ENCODE measurements around the gene TMEM178B. TPM values are rescaled to one million over a fixed set of nuclear protein-coding genes. Genes with fewer than 3 reads are reported as not detected.

The TMEM178B gene
- total and polyA plus RNA-seq, 10 of the 15 experiments (the other 5 are each of a cell fraction or from before 2014, with no cell fraction given) = 0.01 to 1.1 (median 0.04) TPM; not detected in 2

DNA sequence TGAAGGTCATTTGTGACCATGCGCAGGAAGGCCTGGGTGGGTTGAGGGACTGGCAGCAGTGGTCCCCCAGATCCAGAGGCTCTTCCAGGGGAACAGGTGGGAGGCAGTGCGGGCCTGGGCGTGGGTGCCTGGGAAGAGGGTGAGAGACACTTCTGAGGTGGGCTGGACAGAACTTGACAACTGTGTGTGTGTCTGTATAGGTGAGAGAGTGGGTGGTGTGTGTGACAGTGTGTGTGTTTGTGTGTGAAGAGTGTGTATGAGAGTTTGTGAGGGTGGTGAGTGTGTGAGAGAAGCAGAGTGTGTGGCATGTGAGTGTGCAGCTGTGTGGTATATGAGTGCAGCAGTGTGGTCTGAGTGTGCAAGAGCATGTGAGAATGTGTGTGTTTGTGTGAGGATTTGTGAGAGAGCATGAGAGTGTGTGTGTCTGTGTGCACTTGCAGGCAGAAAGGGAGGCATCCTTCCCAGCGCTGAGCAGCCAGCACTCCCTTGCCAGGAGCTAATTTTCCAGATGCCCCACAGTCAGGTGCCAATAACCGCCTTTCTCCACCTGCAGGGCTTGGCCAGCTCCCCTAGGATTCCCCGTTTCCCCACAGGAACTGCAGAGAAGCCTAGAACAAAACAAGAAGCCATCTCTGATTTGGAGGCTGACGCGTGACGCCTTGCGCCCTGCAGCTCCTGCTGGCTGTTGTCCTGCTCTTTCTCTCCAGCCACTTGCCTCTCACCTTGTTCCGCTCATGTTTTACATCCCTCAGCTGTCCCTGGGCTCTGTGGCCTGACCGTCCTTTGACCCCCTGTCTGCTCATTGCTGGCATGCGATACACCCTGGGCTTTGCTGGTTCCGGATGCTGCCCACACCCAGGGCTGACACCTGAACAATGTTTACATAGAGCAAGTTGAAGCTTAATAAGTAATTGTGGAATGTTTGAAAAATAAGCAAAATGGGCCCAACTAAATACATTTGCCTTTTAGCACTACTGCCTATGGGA lies 88.0 kb downstream of the TMEM178B start:
- intact Hi-C loops (cut with micrococcal nuclease; ENCODE audit: unreplicated experiment) = no loop called here
- ATAC-seq = no peak
- Histone ChIP-seq H3K79me2 (ENCODE audit: control insufficient read depth, insufficient read depth, low read length) (no peaks in the 10 kb centered on the region), H3K27ac (ENCODE audit: control insufficient read depth, insufficient read depth) (no peak overlapping the region), H3K4me3 (no peak overlapping the region), H3K4me1 (ENCODE audit: control insufficient read depth, insufficient read depth, low read length) (no peaks in the 10 kb centered on the region), H4K20me1 (ENCODE audit: control insufficient read depth, insufficient read depth) (no peaks in the 10 kb centered on the region), H2AFZ (ENCODE audit: control insufficient read depth, low read depth, low read length) (no peak overlapping the region), H3K9ac (ENCODE audit: control insufficient read depth, insufficient read depth, low read length) (no peak overlapping the region), H3K9me3 (replicated peaks; ENCODE audit: control insufficient read depth, insufficient read depth, low read length) (no peaks in the 10 kb centered on the region; the same call in 2 of the 3 replicates), H3K36me3 (ENCODE audit: control insufficient read depth in 2 of 2, insufficient read depth in 2 of 2, low read length in 1 of 2) (no peaks in the 10 kb centered on the region), H3K27me3 (replicated peaks in 1 of 2; ENCODE audit: control insufficient read depth in 2 of 2, insufficient read depth in 2 of 2, low read length in 1 of 2) (no peaks in the 10 kb centered on the region; a peak in 1 of 4 replicates), H3K4me2 (ENCODE audit: control insufficient read depth, insufficient read depth) (no peak overlapping the region)
- BruUV-seq (replicated peaks) = no TSS peak
- ChIA-PET CTCF (no interaction called here), POLR2A (no interaction called here), RAD21 (ENCODE audit: unreplicated experiment) (no interaction called here), SMC1A (ENCODE audit: uncharacterized antibody, unreplicated experiment) (no interaction called here)
- WGBS (ENCODE audit: insufficient coverage, insufficient replicate concordance, low lambda C conversion rate, missing lambda C conversion rate) = 72% methylated on average over 14 of the region's 14 CpGs
- no peak for DNase-seq (ENCODE audit: low read depth, low spot score)
- FAIRE-seq = no peak
- in situ Hi-C loops (cut with MboI) = no loop called here
- TF ChIP-seq, protein P1, sequence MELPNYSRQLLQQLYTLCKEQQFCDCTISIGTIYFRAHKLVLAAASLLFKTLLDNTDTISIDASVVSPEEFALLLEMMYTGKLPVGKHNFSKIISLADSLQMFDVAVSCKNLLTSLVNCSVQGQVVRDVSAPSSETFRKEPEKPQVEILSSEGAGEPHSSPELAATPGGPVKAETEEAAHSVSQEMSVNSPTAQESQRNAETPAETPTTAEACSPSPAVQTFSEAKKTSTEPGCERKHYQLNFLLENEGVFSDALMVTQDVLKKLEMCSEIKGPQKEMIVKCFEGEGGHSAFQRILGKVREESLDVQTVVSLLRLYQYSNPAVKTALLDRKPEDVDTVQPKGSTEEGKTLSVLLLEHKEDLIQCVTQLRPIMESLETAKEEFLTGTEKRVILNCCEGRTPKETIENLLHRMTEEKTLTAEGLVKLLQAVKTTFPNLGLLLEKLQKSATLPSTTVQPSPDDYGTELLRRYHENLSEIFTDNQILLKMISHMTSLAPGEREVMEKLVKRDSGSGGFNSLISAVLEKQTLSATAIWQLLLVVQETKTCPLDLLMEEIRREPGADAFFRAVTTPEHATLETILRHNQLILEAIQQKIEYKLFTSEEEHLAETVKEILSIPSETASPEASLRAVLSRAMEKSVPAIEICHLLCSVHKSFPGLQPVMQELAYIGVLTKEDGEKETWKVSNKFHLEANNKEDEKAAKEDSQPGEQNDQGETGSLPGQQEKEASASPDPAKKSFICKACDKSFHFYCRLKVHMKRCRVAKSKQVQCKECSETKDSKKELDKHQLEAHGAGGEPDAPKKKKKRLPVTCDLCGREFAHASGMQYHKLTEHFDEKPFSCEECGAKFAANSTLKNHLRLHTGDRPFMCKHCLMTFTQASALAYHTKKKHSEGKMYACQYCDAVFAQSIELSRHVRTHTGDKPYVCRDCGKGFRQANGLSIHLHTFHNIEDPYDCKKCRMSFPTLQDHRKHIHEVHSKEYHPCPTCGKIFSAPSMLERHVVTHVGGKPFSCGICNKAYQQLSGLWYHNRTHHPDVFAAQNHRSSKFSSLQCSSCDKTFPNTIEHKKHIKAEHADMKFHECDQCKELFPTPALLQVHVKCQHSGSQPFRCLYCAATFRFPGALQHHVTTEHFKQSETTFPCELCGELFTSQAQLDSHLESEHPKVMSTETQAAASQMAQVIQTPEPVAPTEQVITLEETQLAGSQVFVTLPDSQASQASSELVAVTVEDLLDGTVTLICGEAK (IDR thresholded peaks at IDR 0.05; ENCODE audit: borderline replicate concordance) = no peak
- TF ChIP-seq ZNF217 (IDR thresholded peaks at IDR 0.05) = no peak
- TF ChIP-seq EZH2 (IDR thresholded peaks at IDR 0.05; ENCODE audit: borderline replicate concordance, control insufficient read depth, low read depth, low read length) = no peak
- no peak for TF ChIP-seq ZNF207 (IDR thresholded peaks at IDR 0.05; ENCODE audit: borderline replicate concordance)
- TF ChIP-seq BHLHE40 (IDR thresholded peaks at IDR 0.05; ENCODE audit: borderline replicate concordance in 1 of 2, low read depth in 2 of 2, low read length in 1 of 2) = no peak
- TF ChIP-seq ASH2L (IDR thresholded peaks at IDR 0.05; ENCODE audit: borderline replicate concordance, low read depth) = no peak
- no peak for TF ChIP-seq WRNIP1 (IDR thresholded peaks at IDR 0.05; ENCODE audit: borderline replicate concordance, low read depth, low read length)
- no peak for TF ChIP-seq CBX3 (IDR thresholded peaks at IDR 0.05; ENCODE audit: borderline replicate concordance, low read depth)
- TF ChIP-seq, protein P2, sequence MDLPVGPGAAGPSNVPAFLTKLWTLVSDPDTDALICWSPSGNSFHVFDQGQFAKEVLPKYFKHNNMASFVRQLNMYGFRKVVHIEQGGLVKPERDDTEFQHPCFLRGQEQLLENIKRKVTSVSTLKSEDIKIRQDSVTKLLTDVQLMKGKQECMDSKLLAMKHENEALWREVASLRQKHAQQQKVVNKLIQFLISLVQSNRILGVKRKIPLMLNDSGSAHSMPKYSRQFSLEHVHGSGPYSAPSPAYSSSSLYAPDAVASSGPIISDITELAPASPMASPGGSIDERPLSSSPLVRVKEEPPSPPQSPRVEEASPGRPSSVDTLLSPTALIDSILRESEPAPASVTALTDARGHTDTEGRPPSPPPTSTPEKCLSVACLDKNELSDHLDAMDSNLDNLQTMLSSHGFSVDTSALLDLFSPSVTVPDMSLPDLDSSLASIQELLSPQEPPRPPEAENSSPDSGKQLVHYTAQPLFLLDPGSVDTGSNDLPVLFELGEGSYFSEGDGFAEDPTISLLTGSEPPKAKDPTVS (IDR thresholded peaks at IDR 0.05; ENCODE audit: low read depth, low read length) = no peak
- no peak for TF ChIP-seq POLR2AphosphoS5 (IDR thresholded peaks at IDR 0.05; ENCODE audit: low read length)
- no peak for TF ChIP-seq NFXL1 (IDR thresholded peaks at IDR 0.05; ENCODE audit: borderline replicate concordance)
- no peak for TF ChIP-seq LARP7 (IDR thresholded peaks at IDR 0.05)
- TF ChIP-seq ZBED1 (IDR thresholded peaks at IDR 0.05; ENCODE audit: borderline replicate concordance) = no peak
- TF ChIP-seq SPI1 (IDR thresholded peaks at IDR 0.05; ENCODE audit: borderline replicate concordance, insufficient read depth, low read depth, low read length) = no peak
- no peak for TF ChIP-seq ESRRA (IDR thresholded peaks at IDR 0.05; ENCODE audit: low read length)
- TF ChIP-seq, protein P3, sequence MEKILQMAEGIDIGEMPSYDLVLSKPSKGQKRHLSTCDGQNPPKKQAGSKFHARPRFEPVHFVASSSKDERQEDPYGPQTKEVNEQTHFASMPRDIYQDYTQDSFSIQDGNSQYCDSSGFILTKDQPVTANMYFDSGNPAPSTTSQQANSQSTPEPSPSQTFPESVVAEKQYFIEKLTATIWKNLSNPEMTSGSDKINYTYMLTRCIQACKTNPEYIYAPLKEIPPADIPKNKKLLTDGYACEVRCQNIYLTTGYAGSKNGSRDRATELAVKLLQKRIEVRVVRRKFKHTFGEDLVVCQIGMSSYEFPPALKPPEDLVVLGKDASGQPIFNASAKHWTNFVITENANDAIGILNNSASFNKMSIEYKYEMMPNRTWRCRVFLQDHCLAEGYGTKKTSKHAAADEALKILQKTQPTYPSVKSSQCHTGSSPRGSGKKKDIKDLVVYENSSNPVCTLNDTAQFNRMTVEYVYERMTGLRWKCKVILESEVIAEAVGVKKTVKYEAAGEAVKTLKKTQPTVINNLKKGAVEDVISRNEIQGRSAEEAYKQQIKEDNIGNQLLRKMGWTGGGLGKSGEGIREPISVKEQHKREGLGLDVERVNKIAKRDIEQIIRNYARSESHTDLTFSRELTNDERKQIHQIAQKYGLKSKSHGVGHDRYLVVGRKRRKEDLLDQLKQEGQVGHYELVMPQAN (conservative IDR thresholded peaks at IDR 0.05) = no peak

Data from GM12878 (cell line).